Dendritic cell treated with granulocyte-macrophage colony-stimulating factor and Interleukin-4, amounts not matched to agents 40 ng/mL and 50 ng/mL, for 4 days (primary cell): Measurements from ENCODE around the gene FFAR2.
"Not testable (repeated sequence)": the region's sequence is repeated elsewhere in the genome, so short reads cannot be mapped to it uniquely, and the experiment has no call there.

ENCODE experiments used
- H3K27ac Mint-ChIP-seq: one replicate; pipeline ENCODE4 v1.8.0; 2022; ENCODE audit warnings: mild to moderate bottlenecking, mixed read lengths
- H3K27me3 Mint-ChIP-seq: one replicate; pipeline ENCODE4 v1.8.0; 2022; ENCODE audit warnings: mild to moderate bottlenecking, mixed read lengths
- H3K36me3 Mint-ChIP-seq: one replicate; pipeline ENCODE4 v1.8.0; 2022; ENCODE audit warnings: low read depth, mixed read lengths
- H3K4me1 Mint-ChIP-seq: one replicate; pipeline ENCODE4 v1.8.0; 2022; ENCODE audit warnings: low read depth, mixed read lengths
- H3K4me3 Mint-ChIP-seq: one replicate; pipeline ENCODE4 v1.8.0; 2022; ENCODE audit warnings: mild to moderate bottlenecking, moderate library complexity, mixed read lengths
- H3K9me3 Mint-ChIP-seq: one replicate; pipeline ENCODE4 v1.8.0; 2022; ENCODE audit warnings: mixed read lengths
- intact Hi-C: fragments of 100-400 bp; cut with micrococcal nuclease; formaldehyde crosslinking; loops from one replicate; pipeline ENCODE4 v1.15.0; 2022

Gene FFAR2

DNA sequence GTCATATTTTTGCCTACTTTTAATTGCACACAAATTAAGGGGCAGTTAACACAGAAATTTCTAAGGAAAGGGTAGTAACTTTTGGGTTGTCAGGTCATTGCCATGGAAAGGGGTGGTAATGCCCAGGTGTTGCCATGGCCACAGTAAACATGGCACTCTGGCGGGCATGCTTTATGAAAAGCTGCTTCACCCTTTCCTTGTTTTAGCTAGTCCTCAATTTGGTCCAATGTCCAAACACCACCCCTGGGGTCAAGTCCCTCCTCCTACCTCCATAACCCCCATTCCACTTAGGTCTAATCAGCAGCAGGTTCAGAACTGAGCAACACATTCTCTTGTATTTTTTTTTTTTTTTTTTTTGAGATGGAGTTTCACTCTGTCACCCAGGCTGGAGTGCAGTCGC, 6.6 kb downstream of the FFAR2 start:
- H3K27me3 Mint-ChIP-seq, result peaks cover 55% of the 10 kb centered on the region
- no peaks in the 10 kb centered on the region for H3K36me3 Mint-ChIP-seq
- H3K4me1 Mint-ChIP-seq, result peaks cover 49% of the 10 kb centered on the region
- no peaks in the 10 kb centered on the region for H3K9me3 Mint-ChIP-seq
- H3K4me3 Mint-ChIP-seq, result no peak overlapping the region
- H3K27ac Mint-ChIP-seq, result no peak overlapping the region
- intact Hi-C loops, result no loop called here

DNA sequence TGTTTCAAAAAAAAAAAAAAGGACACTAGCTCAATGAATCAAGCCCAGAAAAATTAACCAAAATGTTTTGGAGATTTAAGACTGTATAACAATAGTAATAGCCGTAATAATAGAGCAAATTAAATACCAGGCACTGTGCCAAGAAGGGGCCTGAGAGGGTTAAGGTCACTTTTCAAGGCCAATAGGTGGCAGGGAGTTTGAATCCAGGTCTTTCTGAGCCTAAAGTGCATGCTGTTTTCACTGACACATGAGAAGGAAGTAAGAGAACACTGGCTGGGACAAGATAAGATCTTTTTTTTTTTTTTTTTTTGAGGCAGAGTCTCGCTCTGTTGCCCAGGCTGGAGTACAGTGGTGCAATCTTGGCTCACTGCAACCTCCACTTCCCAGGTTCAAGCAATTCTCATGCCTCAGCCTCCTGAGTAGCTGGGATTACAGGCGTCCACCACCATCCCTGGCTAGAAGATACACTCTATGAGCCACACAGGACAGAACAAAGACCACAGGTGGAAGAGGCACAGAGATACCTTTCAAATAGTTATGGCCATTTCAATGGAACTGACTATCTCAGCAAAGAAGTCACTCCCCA, 7.7 kb downstream of the FFAR2 start:
- H3K4me1 Mint-ChIP-seq, result peaks cover 49% of the 10 kb centered on the region
- H3K27me3 Mint-ChIP-seq, result peaks cover 61% of the 10 kb centered on the region
- H3K27ac Mint-ChIP-seq, result no peak overlapping the region
- no peaks in the 10 kb centered on the region for H3K36me3 Mint-ChIP-seq
- H3K4me3 Mint-ChIP-seq, result no peak overlapping the region
- no peaks in the 10 kb centered on the region for H3K9me3 Mint-ChIP-seq
- intact Hi-C loops, result no loop called here

GRCh38 chr19:35457173-35457572, 9.1 kb downstream of the FFAR2 start:
- Mint-ChIP-seq H3K36me3 (no peaks in the 10 kb centered on the region), H3K27me3 (peaks cover 55% of the 10 kb centered on the region), H3K4me1 (peaks cover 46% of the 10 kb centered on the region), H3K4me3 (no peak overlapping the region), H3K27ac (no peak overlapping the region), H3K9me3 (no peaks in the 10 kb centered on the region)
- intact Hi-C loops, result no loop called here

- intact Hi-C loops, result no loop called here
- no peaks in the 10 kb centered on the region for H3K36me3 Mint-ChIP-seq
- H3K4me3 Mint-ChIP-seq, result no peak overlapping the region
- peaks cover 56% of the 10 kb centered on the region for H3K4me1 Mint-ChIP-seq
- no peak overlapping the region for H3K27ac Mint-ChIP-seq
- H3K9me3 Mint-ChIP-seq, result no peaks in the 10 kb centered on the region
- H3K27me3 Mint-ChIP-seq, result peaks cover 48% of the 10 kb centered on the region
Measured at GRCh38 chr19:35458192-35458591, 10.1 kb downstream of the FFAR2 start.

DNA sequence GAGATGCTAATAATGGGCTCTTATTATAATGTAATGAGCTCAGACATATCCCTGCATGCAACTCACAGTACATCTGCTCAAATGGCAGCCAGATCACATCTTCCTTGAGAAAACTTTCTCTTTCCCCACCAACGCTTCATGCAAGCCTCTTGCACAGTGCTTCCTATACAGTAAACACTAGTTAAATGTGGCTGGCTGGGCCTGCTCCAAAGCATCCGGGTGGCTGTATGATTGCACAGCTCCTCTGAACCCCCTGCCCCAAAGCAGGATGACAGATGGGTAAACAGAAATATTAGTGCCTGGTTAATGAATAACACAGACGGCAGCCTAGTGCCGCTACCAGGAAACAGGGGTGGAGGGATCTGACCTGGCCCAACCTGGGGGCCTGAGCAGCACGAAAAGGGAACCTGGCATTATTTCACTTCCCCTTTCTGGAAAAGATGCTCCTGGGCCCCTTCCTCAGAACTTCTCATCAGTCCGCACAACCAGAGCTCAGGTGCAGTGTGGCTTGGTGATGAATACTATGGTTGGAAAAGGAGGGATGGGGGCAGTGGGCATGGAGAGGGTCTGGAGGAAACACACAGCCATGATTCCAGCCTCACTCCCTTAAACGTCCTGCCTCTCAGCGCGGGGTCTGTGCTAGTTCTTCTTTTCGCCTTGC, 10.8 kb downstream of the FFAR2 start:
- H3K4me3 Mint-ChIP-seq, result no peak overlapping the region

GRCh38 chr19:35459414-35460082, 11.5 kb downstream of the FFAR2 start:
- intact Hi-C loops, result no loop called here
- H3K9me3 Mint-ChIP-seq, result no peaks in the 10 kb centered on the region
- no peak overlapping the region for H3K27ac Mint-ChIP-seq
- H3K4me1 Mint-ChIP-seq, result peaks cover 63% of the 10 kb centered on the region
- H3K4me3 Mint-ChIP-seq, result no peak overlapping the region
- H3K36me3 Mint-ChIP-seq, result no peaks in the 10 kb centered on the region
- peaks cover 47% of the 10 kb centered on the region for H3K27me3 Mint-ChIP-seq

More for the DNA sequence above, 10.8 kb downstream of the FFAR2 start:
- Mint-ChIP-seq H3K9me3 (no peaks in the 10 kb centered on the region), H3K36me3 (no peaks in the 10 kb centered on the region), H3K27ac (no peak overlapping the region), H3K4me1 (peaks cover 63% of the 10 kb centered on the region), H3K27me3 (peaks cover 51% of the 10 kb centered on the region)
- intact Hi-C loops, result no loop called here

GRCh38 chr19:35460608-35461007, 12.6 kb downstream of the FFAR2 start:
- Mint-ChIP-seq H3K4me3 (no peak overlapping the region), H3K9me3 (no peaks in the 10 kb centered on the region), H3K27ac (peak overlapping the region; percentile 35), H3K27me3 (peaks cover 49% of the 10 kb centered on the region), H3K4me1 (peaks cover 63% of the 10 kb centered on the region), H3K36me3 (no peaks in the 10 kb centered on the region)
- intact Hi-C loops, result no loop called here

- Mint-ChIP-seq H3K9me3 (no peaks in the 10 kb centered on the region), H3K4me1 (peaks cover 63% of the 10 kb centered on the region), H3K27ac (peak overlapping the region; percentile 35), H3K36me3 (no peaks in the 10 kb centered on the region), H3K27me3 (peaks cover 49% of the 10 kb centered on the region), H3K4me3 (no peak overlapping the region)
- intact Hi-C loops, result no loop called here
Measured at GRCh38 chr19:35461060-35461459, 13.0 kb downstream of the FFAR2 start.

DNA sequence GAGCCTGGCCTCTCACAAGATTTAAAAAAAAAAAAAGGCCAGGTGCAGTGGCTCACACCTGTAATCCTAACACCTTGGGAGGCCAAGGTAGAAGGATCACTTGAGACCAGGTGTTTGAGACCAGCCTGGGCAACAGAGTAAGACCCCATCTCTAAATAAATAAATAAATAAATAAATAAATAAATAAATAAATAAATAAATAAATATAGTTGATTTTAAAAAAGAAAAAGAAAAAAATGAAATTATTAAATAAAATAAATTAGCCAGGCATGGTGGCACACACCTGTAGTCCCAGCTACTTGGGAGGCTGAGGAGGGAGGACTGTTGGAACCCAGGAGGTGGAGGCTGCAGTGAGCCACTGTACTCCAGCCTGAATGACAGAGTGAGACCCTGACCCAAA, 13.7 kb downstream of the FFAR2 start:
- not testable (repeated sequence) for H3K36me3 Mint-ChIP-seq, H3K4me3 Mint-ChIP-seq, H3K9me3 Mint-ChIP-seq
- Mint-ChIP-seq H3K27me3 (peaks cover 44% of the 10 kb centered on the region), H3K4me1 (peaks cover 62% of the 10 kb centered on the region), H3K27ac (peak overlapping the region; percentile 66)
- intact Hi-C loops, result loop anchor here (2.0 kb wide), 1 partner anchor 13 kb away; the partner anchor contains the start of gene FFAR2

- Mint-ChIP-seq H3K27me3 (peaks cover 41% of the 10 kb centered on the region), H3K36me3 (no peaks in the 10 kb centered on the region), H3K27ac (peak overlapping the region; percentile 66), H3K9me3 (no peaks in the 10 kb centered on the region), H3K4me3 (no peak overlapping the region), H3K4me1 (peaks cover 54% of the 10 kb centered on the region)
- intact Hi-C loops, result loop anchor here (2.0 kb wide), 1 partner anchor 14 kb away; the partner anchor contains the start of gene FFAR2
Measured at GRCh38 chr19:35462476-35462953, 14.5 kb downstream of the FFAR2 start.

DNA sequence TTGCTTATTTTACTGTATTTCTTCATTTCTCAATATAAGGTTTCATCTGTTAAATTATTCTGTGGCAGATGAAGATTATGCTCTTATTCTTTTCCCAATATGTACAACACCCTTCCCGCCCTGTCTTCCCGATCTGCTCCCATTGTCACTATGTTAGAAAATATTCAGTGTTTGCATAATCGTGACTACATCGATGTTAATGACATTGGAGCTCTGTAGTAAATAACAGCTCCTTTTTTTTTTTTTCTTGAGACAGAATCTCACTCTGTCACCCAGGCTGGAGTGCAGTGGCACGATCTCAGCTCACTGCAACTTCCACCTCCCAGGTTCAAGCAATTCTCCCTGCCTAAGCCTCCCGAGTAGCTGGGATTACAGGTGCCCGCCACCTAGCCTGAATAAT, 14.9 kb downstream of the FFAR2 start:
- H3K36me3 Mint-ChIP-seq, H3K9me3 Mint-ChIP-seq: not testable (repeated sequence)
- H3K27ac Mint-ChIP-seq, result peak overlapping the region; percentile 66

GRCh38 chr19:35466259-35466658, 18.2 kb downstream of the FFAR2 start:
- Mint-ChIP-seq H3K9me3 (no peaks in the 10 kb centered on the region), H3K27me3 (peaks cover 18% of the 10 kb centered on the region), H3K36me3 (no peaks in the 10 kb centered on the region), H3K27ac (no peak overlapping the region), H3K4me1 (peaks cover 34% of the 10 kb centered on the region), H3K4me3 (no peak overlapping the region)
- intact Hi-C loops, result loop anchor here (5.0 kb wide), 1 partner anchor 44 kb away; no protein-coding TSS in a partner anchor

More for the DNA sequence above, 14.9 kb downstream of the FFAR2 start:
- intact Hi-C loops, result loop anchor here (2.0 kb wide), 1 partner anchor 14 kb away; the partner anchor contains the start of gene FFAR2
- H3K27me3 Mint-ChIP-seq, result peaks cover 38% of the 10 kb centered on the region
- peaks cover 51% of the 10 kb centered on the region for H3K4me1 Mint-ChIP-seq
- H3K4me3 Mint-ChIP-seq, result peak overlapping the region; percentile 10

DNA sequence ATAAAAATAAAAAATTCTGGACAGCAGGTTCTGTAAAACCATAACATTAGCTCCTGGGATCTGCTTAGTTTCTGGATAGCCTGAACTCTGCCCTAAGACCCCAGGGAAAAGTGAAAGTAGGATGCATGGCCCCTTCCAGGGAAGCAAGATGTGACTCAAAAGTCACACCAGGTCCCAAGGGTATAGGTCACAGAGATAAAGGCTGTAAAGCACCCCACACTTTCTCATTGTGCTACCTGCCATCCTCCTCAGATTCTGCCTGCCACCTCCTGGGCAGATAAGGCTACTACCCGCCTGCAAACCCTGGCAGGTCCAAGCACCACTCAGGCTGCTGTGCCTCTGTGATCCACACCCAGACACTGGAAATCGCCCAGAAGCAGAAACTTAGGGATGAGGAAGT, 20.6 kb downstream of the FFAR2 start:
- Mint-ChIP-seq H3K27me3 (peaks cover 20% of the 10 kb centered on the region), H3K27ac (no peak overlapping the region), H3K4me3 (no peak overlapping the region), H3K9me3 (no peaks in the 10 kb centered on the region), H3K36me3 (no peaks in the 10 kb centered on the region), H3K4me1 (peaks cover 17% of the 10 kb centered on the region)
- intact Hi-C loops, result loop anchor here (2.0 to 5.0 kb wide), 2 partner anchors 46 to 116 kb away; no protein-coding TSS in a partner anchor

DNA sequence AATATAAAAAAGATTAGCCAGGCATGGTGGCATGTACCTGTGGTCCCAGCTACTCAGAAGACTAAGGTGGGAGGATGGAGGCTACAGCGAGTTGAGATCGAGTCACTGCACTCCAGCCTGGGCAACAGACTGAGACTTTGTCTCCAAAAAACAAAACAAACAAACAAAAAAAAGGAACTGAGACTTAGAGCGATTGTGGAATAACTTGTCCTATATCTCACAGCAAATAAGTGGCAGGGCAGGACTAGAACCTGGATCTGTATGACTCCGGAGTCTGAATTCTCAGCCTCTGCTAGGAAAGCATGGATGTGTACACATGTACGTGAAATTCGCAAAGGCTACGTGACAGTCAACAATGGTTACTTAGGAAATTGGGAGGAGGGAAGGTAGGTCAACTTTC, 22.1 kb downstream of the FFAR2 start:
- H3K4me1 Mint-ChIP-seq, result peaks cover 15% of the 10 kb centered on the region
- intact Hi-C loops, result no loop called here
- H3K4me3 Mint-ChIP-seq, result no peak overlapping the region
- peaks cover 20% of the 10 kb centered on the region for H3K27me3 Mint-ChIP-seq
- H3K27ac Mint-ChIP-seq, result no peak overlapping the region
- no peaks in the 10 kb centered on the region for H3K9me3 Mint-ChIP-seq
- H3K36me3 Mint-ChIP-seq, result no peaks in the 10 kb centered on the region
